Activated T-helper 17 cell treated with anti-CD3 and anti-CD28 coated beads, Interleukin-2, amount 50 U/mL, for 72 hours (primary cell): Measurements from ENCODE around the gene CNNM4. TPM values are rescaled to one million over a fixed set of nuclear protein-coding genes. Genes with fewer than 3 reads are reported as not detected.
A peak's percentile ranks its signal among the peaks of the same experiment; 100 is the strongest.

Experiments used
- ATAC-seq: fragments of 150-1000 bp; cut with Tn5 transposase; replicated peaks from 2 replicates; pipeline ENCODE4 v1.10.0; 2021; ENCODE audit warnings: mild to moderate bottlenecking, moderate library complexity
- H3K27ac Mint-ChIP-seq: one replicate; pipeline ENCODE4 v1.8.0; 2022; ENCODE audit warnings: mixed read lengths
- H3K27me3 Mint-ChIP-seq: one replicate; pipeline ENCODE4 v1.8.0; 2022; ENCODE audit warnings: mixed read lengths
- H3K36me3 Mint-ChIP-seq: one replicate; pipeline ENCODE4 v1.8.0; 2022; ENCODE audit warnings: low read depth, mild to moderate bottlenecking, mixed read lengths
- H3K4me1 Mint-ChIP-seq: one replicate; pipeline ENCODE4 v1.8.0; 2022; ENCODE audit warnings: mixed read lengths
- H3K4me3 Mint-ChIP-seq: one replicate; pipeline ENCODE4 v1.8.0; 2022; ENCODE audit warnings: mild to moderate bottlenecking, mixed read lengths
- H3K9me3 Mint-ChIP-seq: one replicate; pipeline ENCODE4 v1.8.0; 2022; ENCODE audit warnings: mixed read lengths
- total RNA-seq, 2 donors: library from RNA; stranded (reverse); gene quantifications; one replicate each; pipeline ENCODE4 v1.2.3, GENCODE V29; 2022

The CNNM4 gene
- total RNA-seq, 2 donors from 2014 or later = 7.5 to 8.7 TPM

DNA sequence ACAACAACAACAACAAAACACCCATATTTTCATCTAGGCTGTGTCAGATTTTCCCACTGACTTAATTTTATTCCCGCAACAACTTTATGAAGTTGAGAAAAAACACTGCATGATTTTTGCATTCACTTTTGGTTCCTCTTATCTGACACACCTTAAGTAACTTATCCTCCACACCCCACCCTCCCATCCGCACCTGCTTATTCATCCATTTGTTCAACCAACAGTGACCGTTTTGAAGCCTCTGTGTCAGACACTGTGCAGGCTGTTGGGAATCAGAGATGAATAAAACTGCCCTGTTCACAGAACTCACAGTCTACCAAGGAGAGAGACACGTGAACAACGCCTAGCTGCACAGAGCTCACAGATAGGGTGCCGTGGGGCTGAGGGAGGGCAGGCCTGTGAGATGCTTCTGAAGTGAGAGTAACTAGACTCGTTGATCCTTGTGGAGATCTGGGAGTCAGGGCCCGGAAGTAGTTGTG, 7.4 kb downstream of the CNNM4 start:
- H3K9me3 Mint-ChIP-seq = no peaks in the 10 kb centered on the region
- H3K27ac Mint-ChIP-seq = no peak overlapping the region

DNA sequence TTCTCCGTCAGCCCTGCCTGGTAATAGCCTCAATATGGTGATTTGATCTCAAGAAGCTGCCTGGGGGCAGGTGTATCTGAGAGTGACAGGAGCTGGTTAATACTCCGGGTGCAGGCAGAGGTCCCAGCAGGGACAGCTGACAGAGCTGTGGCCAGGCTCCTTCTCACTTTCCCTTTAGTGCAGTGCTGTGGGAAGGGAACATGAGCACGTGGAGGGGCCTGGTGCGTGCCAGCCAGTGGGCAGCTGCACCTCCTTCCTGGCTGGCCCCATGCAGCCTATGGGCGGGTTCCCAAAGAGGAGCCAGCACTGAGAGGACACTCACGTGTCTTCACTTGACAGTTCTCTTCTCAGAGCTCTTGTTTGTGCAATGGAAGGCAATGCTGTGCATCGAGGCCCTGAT, 9.1 kb downstream of the CNNM4 start:
- peaks cover 18% of the 10 kb centered on the region for H3K4me1 Mint-ChIP-seq
- no peaks in the 10 kb centered on the region for H3K36me3 Mint-ChIP-seq
- no peak overlapping the region for H3K27ac Mint-ChIP-seq
- no peak overlapping the region for H3K4me3 Mint-ChIP-seq
- H3K9me3 Mint-ChIP-seq = no peaks in the 10 kb centered on the region
- no peaks in the 10 kb centered on the region for H3K27me3 Mint-ChIP-seq
- ATAC-seq = no peak

More for the DNA sequence above, 7.4 kb downstream of the CNNM4 start:
- no peak for ATAC-seq
- no peaks in the 10 kb centered on the region for H3K36me3 Mint-ChIP-seq
- no peaks in the 10 kb centered on the region for H3K27me3 Mint-ChIP-seq
- peaks cover 24% of the 10 kb centered on the region for H3K4me1 Mint-ChIP-seq
- no peak overlapping the region for H3K4me3 Mint-ChIP-seq

DNA sequence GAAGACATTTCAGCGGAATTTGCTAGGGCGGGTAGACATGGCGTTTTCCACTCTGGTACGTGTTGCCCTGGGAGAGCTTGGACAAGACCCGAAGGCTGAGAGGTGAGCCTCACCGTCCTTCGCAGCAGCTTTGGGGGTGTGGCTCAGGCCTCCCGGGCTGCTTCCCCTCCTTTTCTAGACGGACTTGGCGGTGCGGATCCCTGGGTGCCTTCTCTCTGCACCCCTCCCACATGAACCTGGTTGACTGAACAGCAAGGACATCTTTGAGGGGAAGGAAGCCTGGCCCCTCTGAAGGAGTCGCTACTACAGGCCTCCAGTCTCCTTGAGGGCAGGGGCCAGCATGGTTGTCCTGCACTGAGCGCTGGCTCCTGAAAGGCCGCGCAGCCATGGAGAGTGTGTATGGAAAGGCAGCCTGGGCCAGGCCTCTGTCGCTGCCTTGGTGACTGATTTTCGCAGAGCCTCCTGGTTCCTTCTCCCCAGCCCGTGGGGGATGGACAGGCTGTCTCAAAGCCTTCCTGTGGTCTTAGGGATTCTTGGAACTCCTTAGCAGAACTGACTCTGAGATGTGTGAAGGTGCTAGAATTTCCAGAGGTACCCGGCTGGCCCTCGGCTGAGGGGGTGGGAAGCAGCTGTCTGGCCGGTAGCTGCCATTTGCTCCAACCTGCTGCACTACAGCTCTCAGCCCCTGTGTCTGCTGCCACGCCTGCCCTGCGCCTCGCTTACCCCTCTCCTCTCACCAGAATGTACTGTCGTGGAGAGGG, 9.9 kb downstream of the CNNM4 start:
- H3K4me3 Mint-ChIP-seq = no peak overlapping the region
- ATAC-seq = no peak
- H3K27me3 Mint-ChIP-seq = no peaks in the 10 kb centered on the region
- peaks cover 18% of the 10 kb centered on the region for H3K4me1 Mint-ChIP-seq
- H3K27ac Mint-ChIP-seq = no peak overlapping the region
- no peaks in the 10 kb centered on the region for H3K9me3 Mint-ChIP-seq
- no peaks in the 10 kb centered on the region for H3K36me3 Mint-ChIP-seq

DNA sequence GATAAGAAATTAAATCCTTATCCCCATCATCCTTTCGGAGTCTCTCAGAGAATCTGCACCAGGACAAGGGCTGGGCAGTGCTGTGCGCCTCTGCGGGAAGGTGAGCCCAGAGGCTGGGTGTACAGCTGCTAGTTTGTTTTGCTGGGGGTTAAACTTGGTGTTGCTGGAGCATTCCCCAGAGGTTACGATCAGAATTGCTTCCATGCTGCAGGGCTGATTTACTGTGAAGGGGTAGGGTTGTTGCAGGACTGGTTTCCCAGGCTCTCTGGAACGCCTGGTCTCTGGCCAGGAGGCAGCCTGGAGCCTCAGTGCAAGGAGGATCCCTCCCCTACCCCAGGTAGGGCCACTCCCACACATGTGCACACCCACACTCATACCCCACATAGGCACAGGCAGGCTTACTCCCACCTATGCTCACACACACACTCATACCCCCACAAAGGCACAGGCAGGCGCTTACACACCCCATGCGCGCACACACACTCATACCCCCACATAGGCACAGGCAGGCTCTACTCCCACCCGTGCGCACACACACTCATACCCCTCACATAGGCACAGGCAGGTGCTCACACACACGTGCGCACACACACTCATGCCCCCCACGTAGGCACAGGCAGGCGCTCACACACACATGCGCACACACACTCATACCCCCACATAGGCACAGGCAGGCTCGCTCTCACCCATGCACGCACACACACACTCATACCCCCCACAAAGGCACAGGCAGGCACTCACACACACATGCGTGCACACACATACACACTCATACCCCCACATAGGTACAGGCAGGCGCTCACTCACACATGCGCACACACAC, 11.3 kb downstream of the CNNM4 start:
- peak overlapping the region; percentile 53 for H3K27ac Mint-ChIP-seq

DNA sequence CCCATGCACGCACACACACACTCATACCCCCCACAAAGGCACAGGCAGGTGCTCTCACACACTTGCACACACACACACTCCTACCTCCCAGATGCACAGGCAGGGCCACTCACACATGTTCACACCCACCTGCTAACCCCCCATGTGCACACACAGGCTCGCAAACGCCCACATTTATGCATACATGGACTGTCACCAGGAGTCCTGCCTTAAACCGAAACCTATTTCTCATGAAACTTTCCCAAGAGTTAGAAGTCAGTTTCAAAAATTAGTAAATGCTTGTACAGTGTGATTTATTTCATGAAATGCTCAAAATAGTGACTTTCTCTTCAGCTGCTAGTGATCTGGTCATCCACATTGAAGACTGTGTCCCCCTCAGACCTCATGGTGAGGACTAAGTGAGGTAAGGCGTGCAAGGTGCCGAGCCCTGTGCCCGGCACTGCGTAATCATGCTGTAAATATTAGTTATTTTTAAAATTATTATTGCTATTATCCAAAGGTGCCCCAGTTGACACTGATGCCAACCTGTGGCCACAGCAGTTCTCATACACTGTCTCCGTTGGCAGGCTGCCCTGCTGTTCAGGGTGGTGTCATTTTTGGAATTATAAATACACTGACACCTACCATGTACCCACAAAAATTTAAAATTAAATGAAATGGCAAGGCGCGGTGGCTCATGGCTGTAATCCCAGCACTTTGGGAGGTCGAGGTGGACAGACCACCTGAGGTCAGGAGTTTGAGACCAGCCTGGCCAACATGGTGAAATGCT, 12.4 kb downstream of the CNNM4 start:
- H3K9me3 Mint-ChIP-seq = no peaks in the 10 kb centered on the region
- H3K4me3 Mint-ChIP-seq = peak overlapping the region; percentile 30
- ATAC-seq = peak; percentile 86
- H3K27me3 Mint-ChIP-seq = no peaks in the 10 kb centered on the region
- H3K27ac Mint-ChIP-seq = peak overlapping the region; percentile 4
- peaks cover 13% of the 10 kb centered on the region for H3K4me1 Mint-ChIP-seq
- H3K36me3 Mint-ChIP-seq = no peaks in the 10 kb centered on the region

More for the DNA sequence above, 11.3 kb downstream of the CNNM4 start:
- H3K36me3 Mint-ChIP-seq = no peaks in the 10 kb centered on the region
- ATAC-seq = no peak
- H3K4me1 Mint-ChIP-seq = peaks cover 13% of the 10 kb centered on the region
- H3K27me3 Mint-ChIP-seq = no peaks in the 10 kb centered on the region
- no peaks in the 10 kb centered on the region for H3K9me3 Mint-ChIP-seq
- peak overlapping the region; percentile 30 for H3K4me3 Mint-ChIP-seq

DNA sequence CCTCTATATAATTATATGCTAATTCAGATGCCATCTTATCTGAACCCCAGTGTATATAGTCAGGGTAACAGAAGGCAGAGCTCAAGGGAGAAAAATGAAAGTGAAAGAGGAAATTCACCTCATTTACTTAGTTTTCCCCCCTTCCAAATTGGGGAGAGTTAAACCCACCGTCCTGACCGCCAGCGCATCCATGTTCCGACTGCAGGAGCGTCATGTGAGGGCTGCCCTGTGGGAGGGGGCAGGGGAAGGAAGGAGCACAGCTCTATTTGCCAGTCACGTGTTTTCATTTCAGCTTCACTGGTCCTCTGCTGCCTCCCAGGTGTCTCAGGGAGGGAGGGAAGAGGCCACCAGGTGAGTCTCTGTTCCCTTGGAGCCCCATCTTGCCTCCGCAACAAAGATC, 13.2 kb downstream of the CNNM4 start:
- peak; percentile 32 for ATAC-seq
- H3K36me3 Mint-ChIP-seq = no peaks in the 10 kb centered on the region
- H3K4me1 Mint-ChIP-seq = peaks cover 13% of the 10 kb centered on the region
- H3K9me3 Mint-ChIP-seq = no peaks in the 10 kb centered on the region
- H3K27me3 Mint-ChIP-seq = no peaks in the 10 kb centered on the region
- H3K4me3 Mint-ChIP-seq = peak overlapping the region; percentile 30
- H3K27ac Mint-ChIP-seq = no peak overlapping the region

DNA sequence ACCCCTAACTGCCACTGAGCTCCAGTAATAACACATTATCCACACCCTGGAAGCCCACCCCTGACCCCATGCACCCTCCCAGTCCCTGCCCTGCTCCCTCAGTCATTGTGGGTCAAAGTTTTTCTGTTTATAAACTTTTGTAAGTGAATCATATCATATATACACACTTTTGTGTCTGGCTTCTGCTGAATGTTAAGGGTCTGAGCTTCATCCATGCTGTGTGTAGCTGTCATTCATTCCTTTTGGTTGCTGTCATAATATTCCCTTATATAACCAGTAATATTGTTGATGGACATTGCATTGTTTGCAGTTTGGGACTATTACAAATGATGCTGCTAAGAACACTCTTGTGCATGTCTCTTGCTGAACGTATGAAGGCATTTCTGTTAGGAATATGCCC, 14.5 kb downstream of the CNNM4 start:
- Mint-ChIP-seq H3K9me3 (no peaks in the 10 kb centered on the region), H3K27ac (no peak overlapping the region), H3K36me3 (no peaks in the 10 kb centered on the region), H3K4me3 (no peak overlapping the region), H3K27me3 (no peaks in the 10 kb centered on the region), H3K4me1 (peaks cover 13% of the 10 kb centered on the region)
- no peak for ATAC-seq

DNA sequence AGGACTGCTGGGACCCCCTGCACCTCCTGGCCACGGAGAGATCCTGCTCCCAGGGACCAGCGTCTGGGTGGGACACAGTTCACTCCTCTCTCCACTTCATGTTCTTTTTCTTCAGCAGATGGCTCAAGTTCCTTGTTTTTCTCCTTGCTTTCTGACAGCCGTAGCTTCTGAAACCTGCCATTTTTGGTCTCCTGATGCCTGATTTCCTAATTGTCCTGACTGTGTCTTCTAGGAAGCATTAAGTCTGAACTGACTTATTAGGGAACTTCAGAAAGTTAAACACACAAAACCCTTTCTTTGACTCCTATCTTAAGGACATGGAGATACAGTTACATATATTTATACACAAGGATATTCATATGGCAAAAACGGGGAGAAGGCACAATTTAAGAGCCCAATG, 22.7 kb downstream of the CNNM4 start:
- Mint-ChIP-seq H3K27me3 (no peaks in the 10 kb centered on the region), H3K27ac (no peak overlapping the region), H3K4me3 (no peak overlapping the region), H3K36me3 (no peaks in the 10 kb centered on the region), H3K9me3 (no peaks in the 10 kb centered on the region), H3K4me1 (peaks cover 4% of the 10 kb centered on the region)
- ATAC-seq = no peak

DNA sequence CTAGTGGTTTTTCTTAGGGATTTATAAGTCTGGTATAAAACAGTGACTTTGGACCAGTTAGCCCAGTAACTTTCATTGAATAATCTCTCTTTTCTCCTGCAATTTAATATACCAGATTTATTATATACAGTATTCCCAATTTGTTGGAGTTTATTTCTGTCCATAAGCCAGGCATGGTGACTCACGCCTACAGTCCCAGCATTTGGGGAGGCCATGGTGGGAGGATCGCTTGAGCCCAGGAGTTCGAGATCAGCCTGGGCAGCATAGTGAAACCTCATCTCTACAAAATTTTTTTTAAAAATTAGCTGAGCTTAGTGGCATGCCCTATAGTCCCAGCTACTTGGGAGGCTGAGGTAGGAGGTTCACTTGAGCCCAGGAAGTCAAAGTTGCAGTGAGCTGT, 26.7 kb downstream of the CNNM4 start:
- H3K27ac Mint-ChIP-seq = no peak overlapping the region
- no peak overlapping the region for H3K4me3 Mint-ChIP-seq
- ATAC-seq = no peak
- H3K4me1 Mint-ChIP-seq = peaks cover 8% of the 10 kb centered on the region
- H3K9me3 Mint-ChIP-seq = no peaks in the 10 kb centered on the region
- no peaks in the 10 kb centered on the region for H3K27me3 Mint-ChIP-seq
- H3K36me3 Mint-ChIP-seq = no peaks in the 10 kb centered on the region

DNA sequence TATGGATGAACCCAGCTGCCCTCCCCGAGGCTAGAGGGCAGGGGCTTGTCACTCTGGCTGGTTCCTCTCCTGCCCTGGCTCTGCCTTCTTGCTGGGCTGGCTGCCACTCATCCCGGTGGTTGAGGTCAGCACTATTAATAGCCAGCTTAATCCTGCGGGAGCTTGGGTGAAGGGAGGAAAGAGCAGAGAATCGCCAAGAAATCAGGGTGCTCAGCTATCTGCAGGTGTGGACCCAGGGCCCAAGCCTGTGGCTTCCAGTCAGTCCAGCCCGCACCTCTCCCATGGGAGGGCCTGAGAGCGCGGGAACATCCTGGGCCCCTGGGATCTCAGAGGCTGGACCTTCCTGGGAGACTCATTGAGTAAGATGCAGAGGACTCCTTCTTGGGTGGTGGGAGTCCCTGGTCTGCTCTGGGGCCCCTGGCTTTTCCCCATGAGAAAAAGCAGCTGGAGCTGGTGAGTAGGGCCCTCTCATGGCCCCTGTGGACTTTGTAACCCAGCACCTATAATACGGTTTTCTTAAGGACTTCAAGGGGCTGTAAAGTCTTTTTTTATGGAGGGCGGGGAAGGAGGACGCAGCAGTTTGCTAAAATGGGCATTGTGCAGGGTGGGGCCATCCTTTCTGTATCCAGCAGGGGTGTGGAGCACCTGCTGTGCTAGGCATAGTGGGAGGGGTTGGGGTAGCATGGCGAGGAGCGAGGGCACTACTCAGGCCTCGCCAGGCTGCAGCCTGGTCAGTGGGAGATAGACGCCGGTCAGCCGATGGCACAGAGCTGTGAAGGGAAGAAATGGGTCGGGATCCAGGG, 27.9 kb downstream of the CNNM4 start:
- H3K27ac Mint-ChIP-seq = peak overlapping the region; percentile 25
- no peak for ATAC-seq

DNA sequence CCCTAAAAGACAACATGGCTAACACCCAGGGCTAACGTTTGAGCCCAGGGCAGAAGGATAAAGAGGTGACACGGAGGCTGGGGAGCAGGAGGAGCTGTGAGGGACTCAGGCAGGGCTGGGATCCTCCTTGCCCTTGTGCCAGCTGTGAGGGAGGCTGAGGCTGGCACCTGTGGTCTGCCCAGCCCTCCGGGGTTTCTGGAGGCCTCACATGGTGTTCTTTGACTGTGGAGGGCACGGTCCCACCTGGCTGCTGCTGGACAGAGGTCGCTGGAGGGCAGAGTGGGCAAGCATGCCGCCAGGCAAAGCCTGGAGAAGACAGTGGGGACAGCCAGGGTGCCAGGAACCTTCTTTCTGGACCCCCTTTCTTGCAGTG, 28.5 kb downstream of the CNNM4 start:
- peak overlapping the region; percentile 25 for H3K27ac Mint-ChIP-seq
- H3K36me3 Mint-ChIP-seq = no peaks in the 10 kb centered on the region
- H3K9me3 Mint-ChIP-seq = no peaks in the 10 kb centered on the region
- no peak overlapping the region for H3K4me3 Mint-ChIP-seq
- no peaks in the 10 kb centered on the region for H3K27me3 Mint-ChIP-seq
- peaks cover 8% of the 10 kb centered on the region for H3K4me1 Mint-ChIP-seq
- no peak for ATAC-seq

More for the DNA sequence above, 27.9 kb downstream of the CNNM4 start:
- no peaks in the 10 kb centered on the region for H3K27me3 Mint-ChIP-seq
- H3K4me3 Mint-ChIP-seq = no peak overlapping the region
- no peaks in the 10 kb centered on the region for H3K36me3 Mint-ChIP-seq
- peaks cover 8% of the 10 kb centered on the region for H3K4me1 Mint-ChIP-seq
- H3K9me3 Mint-ChIP-seq = no peaks in the 10 kb centered on the region

DNA sequence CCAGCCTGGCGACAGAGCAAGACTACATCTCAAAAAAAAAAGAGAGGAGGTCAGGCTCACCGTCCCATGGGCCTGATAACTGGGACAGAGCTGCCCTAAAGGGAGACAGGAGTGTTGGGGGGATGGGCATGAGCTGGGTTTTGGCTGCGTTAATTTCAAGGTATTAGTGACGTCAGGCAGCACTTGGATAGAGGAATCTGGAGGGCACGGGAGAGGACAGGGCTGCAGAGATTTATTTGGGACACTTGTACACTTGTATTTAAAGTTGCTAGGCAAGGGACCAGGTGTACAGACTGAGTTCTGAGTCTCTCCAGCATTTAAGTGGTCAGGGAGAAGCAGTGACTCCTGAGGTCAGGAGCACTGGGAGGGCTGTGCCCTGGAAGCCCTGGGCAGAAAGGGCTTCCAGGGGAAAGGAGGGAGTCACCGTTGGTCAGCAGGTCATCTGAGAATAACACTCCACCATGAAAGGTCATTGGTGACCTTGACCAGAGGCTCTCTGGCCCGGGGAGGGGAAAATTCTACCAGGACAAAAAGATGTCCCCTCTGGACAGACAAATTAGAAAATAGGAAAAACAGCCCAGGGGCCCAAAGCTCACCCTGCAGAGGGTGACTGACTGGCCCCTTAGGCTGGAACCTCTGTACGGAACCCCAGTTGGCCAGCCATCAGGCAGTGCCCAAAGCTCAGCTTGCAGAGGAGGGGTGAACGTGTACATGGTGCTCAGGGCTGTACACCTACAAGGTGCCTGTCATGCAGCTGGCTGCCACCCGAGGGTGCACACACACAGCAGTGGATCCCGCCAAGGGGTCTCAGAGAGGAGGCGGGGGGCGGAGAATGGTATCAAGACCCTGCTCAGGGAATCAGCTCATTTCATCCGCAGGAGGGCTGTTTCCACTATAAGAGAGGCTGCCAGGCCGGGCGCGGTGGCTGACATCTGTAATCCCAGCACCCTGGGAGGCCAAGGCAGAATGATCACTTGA, 32.4 kb downstream of the CNNM4 start:
- Mint-ChIP-seq H3K9me3 (no peaks in the 10 kb centered on the region), H3K36me3 (no peaks in the 10 kb centered on the region), H3K4me3 (no peak overlapping the region), H3K27me3 (no peaks in the 10 kb centered on the region), H3K4me1 (peaks cover 4% of the 10 kb centered on the region), H3K27ac (no peak overlapping the region)
- no peak for ATAC-seq

DNA sequence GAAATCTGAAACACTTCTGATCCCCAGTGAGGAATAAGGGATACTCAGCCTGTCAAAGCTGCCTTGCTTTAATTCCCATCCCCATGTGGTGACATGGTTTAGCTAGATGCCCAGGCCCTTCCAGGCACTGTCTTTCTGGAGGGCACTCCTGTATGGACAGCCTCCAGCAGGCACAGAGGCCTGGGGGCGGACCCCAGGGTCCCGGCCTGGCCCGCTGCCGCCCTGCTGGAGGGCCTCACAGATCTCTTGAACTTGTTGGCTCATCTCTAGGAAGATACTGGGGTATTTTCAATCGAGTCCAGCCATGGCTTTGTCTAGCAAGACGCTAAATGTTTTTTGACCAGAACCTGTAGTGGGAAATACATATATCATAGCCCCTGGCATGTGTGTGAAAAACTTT, 34.4 kb downstream of the CNNM4 start:
- H3K9me3 Mint-ChIP-seq = no peaks in the 10 kb centered on the region
- H3K36me3 Mint-ChIP-seq = peaks cover 5% of the 10 kb centered on the region
- no peaks in the 10 kb centered on the region for H3K27me3 Mint-ChIP-seq
- H3K4me1 Mint-ChIP-seq = no peaks in the 10 kb centered on the region
- no peak for ATAC-seq
- H3K4me3 Mint-ChIP-seq = no peak overlapping the region
- no peak overlapping the region for H3K27ac Mint-ChIP-seq
